GM13976 (cell line): ENCODE measurements around the gene UBE2L5.

ENCODE experiments used
- DNase-seq: peaks from one replicate; pipeline ENCODE4 v3.0.0; 2012; ENCODE audit warnings: low spot score
- CTCF ChIP-seq: IDR thresholded peaks from 2 replicates; pipeline ENCODE4 v1.5.1; 2012; ENCODE audit warnings: borderline replicate concordance, mild to moderate bottlenecking; ENCODE audit not compliant: insufficient read depth; ENCODE audit errors: extremely low read depth, missing control alignments, control extremely low read depth
- in situ Hi-C: fragments of 300-500 bp; cut with MboI; formaldehyde crosslinking; loops from one replicate; pipeline ENCODE4 v1.12.0; 2022; ENCODE audit warnings: low sequenced_read_pairs, mixed read lengths, inconsistent platforms; ENCODE audit not compliant: unreplicated experiment

Gene UBE2L5

GRCh38 chr13:30463787-30464495 is 41.6 kb downstream of the UBE2L5 start:
- in situ Hi-C loops = no loop called here
- no peak for TF ChIP-seq CTCF
- peak; percentile 53 for DNase-seq

- DNase-seq = peak; percentile 77
- no peak for TF ChIP-seq CTCF
- in situ Hi-C loops = no loop called here
Observed at GRCh38 chr13:30464496-30465342, 42.4 kb downstream of the UBE2L5 start.

GRCh38 chr13:30465343-30465592 is 43.0 kb downstream of the UBE2L5 start:
- TF ChIP-seq CTCF = no peak
- no peak for DNase-seq
- in situ Hi-C loops = no loop called here

- DNase-seq = peak; percentile 92
- in situ Hi-C loops = no loop called here
- no peak for TF ChIP-seq CTCF
Observed at GRCh38 chr13:30465593-30466357, 43.5 kb downstream of the UBE2L5 start, which contains the start of gene HMGB1. Gene HMGB1, minus strand, starts transcription at chr13:30465936. Its CDS starts 2,256 bp downstream, at chr13:30463680.

- TF ChIP-seq CTCF = no peak
- in situ Hi-C loops = no loop called here
- peak; percentile 37 for DNase-seq
Observed at GRCh38 chr13:30466358-30466714, 44.0 kb downstream of the UBE2L5 start.

- in situ Hi-C loops = no loop called here
- TF ChIP-seq CTCF = no peak
- no peak for DNase-seq
Observed at GRCh38 chr13:30466841-30467252, 44.6 kb downstream of the UBE2L5 start.
